ENCODE measurements around the gene ANKH. TPM values are rescaled to one million over a fixed set of nuclear protein-coding genes. Genes with fewer than 3 reads are reported as not detected.

Gene ANKH
- polyA plus RNA-seq, 2 of the 4 experiments (the other 2 are of a cell fraction), result 11.7 to 17.3 TPM

DNA sequence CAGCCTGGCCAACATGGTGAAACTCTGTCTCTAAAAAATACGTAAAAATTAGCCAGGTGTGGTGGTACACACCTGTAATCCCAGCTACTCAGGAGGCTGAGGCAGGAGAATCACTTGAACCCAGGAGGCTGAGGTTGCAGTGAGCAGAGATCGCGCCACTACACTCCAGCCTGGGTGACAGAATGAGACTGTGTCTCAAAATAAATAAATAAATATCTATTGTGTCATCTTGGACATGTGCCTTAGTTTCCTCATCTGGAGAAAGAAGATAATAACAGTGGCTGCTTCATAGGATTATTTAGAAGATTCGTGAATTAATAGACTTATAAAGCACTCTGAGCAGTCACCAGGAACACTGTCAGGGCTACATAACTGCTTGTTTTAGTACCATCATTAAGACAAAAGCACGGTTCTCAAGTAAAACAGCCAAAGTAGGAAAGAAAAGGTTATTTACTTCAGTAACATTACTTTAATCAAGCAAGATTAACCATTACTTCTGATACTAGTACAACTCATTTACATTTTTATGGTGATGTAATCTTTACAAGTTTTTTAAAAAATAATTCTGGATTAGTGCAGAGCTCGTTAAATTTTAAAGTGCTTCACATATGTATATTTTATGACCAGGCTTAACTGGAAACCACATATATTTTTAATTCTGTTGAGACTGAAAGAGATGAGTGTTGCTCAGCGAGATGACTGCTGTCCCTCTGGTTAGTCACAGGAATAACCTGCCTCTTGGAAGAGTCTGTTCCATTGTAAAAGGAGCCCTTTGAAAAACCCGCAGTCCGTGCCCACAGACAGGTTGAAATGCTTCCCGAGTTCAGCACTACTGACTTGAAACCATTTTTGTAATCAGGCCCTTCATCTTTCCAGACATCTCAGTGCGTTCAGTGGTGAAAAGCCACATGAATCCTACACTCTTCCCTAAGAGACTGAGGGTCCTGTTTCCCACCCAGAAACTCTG is 36.7 kb downstream of the ANKH start (continued):
- TF ChIP-seq, protein P1, sequence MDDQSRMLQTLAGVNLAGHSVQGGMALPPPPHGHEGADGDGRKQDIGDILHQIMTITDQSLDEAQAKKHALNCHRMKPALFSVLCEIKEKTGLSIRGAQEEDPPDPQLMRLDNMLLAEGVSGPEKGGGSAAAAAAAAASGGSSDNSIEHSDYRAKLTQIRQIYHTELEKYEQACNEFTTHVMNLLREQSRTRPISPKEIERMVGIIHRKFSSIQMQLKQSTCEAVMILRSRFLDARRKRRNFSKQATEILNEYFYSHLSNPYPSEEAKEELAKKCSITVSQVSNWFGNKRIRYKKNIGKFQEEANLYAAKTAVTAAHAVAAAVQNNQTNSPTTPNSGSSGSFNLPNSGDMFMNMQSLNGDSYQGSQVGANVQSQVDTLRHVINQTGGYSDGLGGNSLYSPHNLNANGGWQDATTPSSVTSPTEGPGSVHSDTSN (IDR thresholded peaks at IDR 0.05), result no peak

DNA sequence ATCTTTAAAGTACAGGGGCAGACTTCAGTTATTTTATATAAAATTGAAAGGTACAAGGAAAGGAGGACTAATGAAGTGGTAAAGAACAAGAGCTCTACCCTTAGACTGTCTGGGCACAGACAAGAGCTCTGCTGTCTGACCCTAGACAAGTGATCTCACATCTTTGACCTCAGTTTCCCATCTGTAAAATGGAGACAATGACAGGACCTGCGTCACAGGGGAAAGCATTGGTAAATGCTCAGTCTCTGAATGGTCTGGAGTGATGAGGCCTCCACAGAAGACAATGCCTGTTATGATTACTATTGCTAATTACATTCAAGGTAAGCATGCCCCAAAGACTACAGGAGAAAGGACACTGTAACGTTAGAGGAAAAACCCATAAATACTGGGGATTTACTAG is 37.5 kb downstream of the ANKH start:
- ChIA-PET POLR2A (no interaction called here), CTCF (interaction anchor here (1.4 to 1.9 kb wide), 2 partner anchors 170 to 180 kb away, joined by 3 to 4 read pairs; no protein-coding TSS in a partner anchor)
- ATAC-seq (no peak), FAIRE-seq (no peak), DNase-seq (ENCODE audit: low read depth in 1 of 2, low spot score in 1 of 2) (no peak)
- no peaks in the 10 kb centered on the region for H3K4me1 ChIP-seq
- H3K27ac ChIP-seq, result no peak overlapping the region
- no peak overlapping the region for H3K4me3 ChIP-seq
- H3K4me2 ChIP-seq, result no peak overlapping the region
- 84% methylated on average over 2 of the region's 2 CpGs for WGBS (ENCODE audit: missing lambda C conversion rate)
- TF ChIP-seq GATA3 (IDR thresholded peaks at IDR 0.05; ENCODE audit: borderline replicate concordance) (no peak), HEYL (CRISPR knock-in tag; IDR thresholded peaks at IDR 0.05) (no peak), ZNF302 (CRISPR knock-in tag; IDR thresholded peaks at IDR 0.05) (no peak), RCOR1 (IDR thresholded peaks at IDR 0.05; ENCODE audit: low read depth, low read length) (no peak), NR3C1 (IDR thresholded peaks at IDR 0.05) (no peak), KDM5A (IDR thresholded peaks at IDR 0.05) (no peak), POLR2AphosphoS2 (conservative IDR thresholded peaks at IDR 0.05; ENCODE audit: low read length) (no peak), SREBF2 (IDR thresholded peaks at IDR 0.05) (no peak), CHD4 (IDR thresholded peaks at IDR 0.05; ENCODE audit: borderline replicate concordance) (no peak), HDAC2 (IDR thresholded peaks at IDR 0.05) (no peak)
- TF ChIP-seq, protein P2, sequence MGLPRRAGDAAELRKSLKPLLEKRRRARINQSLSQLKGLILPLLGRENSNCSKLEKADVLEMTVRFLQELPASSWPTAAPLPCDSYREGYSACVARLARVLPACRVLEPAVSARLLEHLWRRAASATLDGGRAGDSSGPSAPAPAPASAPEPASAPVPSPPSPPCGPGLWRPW (IDR thresholded peaks at IDR 0.05), result no peak
- TF ChIP-seq, protein P3, sequence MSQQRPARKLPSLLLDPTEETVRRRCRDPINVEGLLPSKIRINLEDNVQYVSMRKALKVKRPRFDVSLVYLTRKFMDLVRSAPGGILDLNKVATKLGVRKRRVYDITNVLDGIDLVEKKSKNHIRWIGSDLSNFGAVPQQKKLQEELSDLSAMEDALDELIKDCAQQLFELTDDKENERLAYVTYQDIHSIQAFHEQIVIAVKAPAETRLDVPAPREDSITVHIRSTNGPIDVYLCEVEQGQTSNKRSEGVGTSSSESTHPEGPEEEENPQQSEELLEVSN (IDR thresholded peaks at IDR 0.05; ENCODE audit: borderline replicate concordance, low read depth), result no peak
- TF ChIP-seq, protein P4, sequence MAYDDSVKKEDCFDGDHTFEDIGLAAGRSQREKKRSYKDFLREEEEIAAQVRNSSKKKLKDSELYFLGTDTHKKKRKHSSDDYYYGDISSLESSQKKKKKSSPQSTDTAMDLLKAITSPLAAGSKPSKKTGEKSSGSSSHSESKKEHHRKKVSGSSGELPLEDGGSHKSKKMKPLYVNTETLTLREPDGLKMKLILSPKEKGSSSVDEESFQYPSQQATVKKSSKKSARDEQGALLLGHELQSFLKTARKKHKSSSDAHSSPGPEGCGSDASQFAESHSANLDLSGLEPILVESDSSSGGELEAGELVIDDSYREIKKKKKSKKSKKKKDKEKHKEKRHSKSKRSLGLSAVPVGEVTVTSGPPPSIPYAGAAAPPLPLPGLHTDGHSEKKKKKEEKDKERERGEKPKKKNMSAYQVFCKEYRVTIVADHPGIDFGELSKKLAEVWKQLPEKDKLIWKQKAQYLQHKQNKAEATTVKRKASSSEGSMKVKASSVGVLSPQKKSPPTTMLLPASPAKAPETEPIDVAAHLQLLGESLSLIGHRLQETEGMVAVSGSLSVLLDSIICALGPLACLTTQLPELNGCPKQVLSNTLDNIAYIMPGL (CRISPR knock-in tag; IDR thresholded peaks at IDR 0.05; ENCODE audit: borderline replicate concordance), result no peak
- TF ChIP-seq, protein P5, sequence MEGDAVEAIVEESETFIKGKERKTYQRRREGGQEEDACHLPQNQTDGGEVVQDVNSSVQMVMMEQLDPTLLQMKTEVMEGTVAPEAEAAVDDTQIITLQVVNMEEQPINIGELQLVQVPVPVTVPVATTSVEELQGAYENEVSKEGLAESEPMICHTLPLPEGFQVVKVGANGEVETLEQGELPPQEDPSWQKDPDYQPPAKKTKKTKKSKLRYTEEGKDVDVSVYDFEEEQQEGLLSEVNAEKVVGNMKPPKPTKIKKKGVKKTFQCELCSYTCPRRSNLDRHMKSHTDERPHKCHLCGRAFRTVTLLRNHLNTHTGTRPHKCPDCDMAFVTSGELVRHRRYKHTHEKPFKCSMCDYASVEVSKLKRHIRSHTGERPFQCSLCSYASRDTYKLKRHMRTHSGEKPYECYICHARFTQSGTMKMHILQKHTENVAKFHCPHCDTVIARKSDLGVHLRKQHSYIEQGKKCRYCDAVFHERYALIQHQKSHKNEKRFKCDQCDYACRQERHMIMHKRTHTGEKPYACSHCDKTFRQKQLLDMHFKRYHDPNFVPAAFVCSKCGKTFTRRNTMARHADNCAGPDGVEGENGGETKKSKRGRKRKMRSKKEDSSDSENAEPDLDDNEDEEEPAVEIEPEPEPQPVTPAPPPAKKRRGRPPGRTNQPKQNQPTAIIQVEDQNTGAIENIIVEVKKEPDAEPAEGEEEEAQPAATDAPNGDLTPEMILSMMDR (IDR thresholded peaks at IDR 0.05), result no peak
- H3K9me3 ChIP-seq, result no peaks in the 10 kb centered on the region

DNA sequence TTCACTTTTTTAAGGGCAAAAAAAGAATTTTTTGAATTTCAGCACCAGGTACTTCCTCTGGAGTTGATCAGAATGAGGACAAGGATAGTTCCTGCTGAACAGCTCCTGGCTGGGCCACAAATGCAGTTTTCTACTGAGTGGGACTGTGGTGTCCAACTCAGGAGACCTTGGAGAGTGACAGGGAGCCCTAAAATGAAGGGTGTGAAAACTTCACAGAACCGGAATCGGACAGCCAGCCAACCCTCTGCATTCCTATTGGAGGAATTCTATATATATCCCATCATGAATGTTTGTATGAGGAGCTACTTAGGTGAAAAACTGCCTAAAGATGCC is 40.6 kb downstream of the ANKH start:
- POLR2A ChIA-PET, result no interaction called here
- no peak for FAIRE-seq
- Histone ChIP-seq H3K4me2 (no peak overlapping the region), H3K4me1 (no peaks in the 10 kb centered on the region), H3K4me3 (no peak overlapping the region), H3K9me3 (no peaks in the 10 kb centered on the region), H3K27ac (no peak overlapping the region)
- ATAC-seq, result no peak
- CTCF ChIA-PET, result interaction anchor here (0.6 to 1.6 kb wide), 2 partner anchors 70 to 172 kb away, joined by 3 to 5 read pairs; no protein-coding TSS in a partner anchor
- no peak for DNase-seq (ENCODE audit: low read depth in 1 of 2, low spot score in 1 of 2)
- 98% methylated on average over 2 of the region's 2 CpGs for WGBS (ENCODE audit: missing lambda C conversion rate)
- TF ChIP-seq EP300 (IDR thresholded peaks at IDR 0.05) (no peak), GATA3 (IDR thresholded peaks at IDR 0.05; ENCODE audit: borderline replicate concordance) (no peak), RAD21 (conservative IDR thresholded peaks at IDR 0.05 in 1 of 2, IDR thresholded peaks at IDR 0.05 in 1 of 2) (no peak), RFX5 (IDR thresholded peaks at IDR 0.05) (no peak), KDM1A (IDR thresholded peaks at IDR 0.05; ENCODE audit: low read depth) (no peak), ESRRA (IDR thresholded peaks at IDR 0.05; ENCODE audit: borderline replicate concordance, low read length) (no peak), RARB (CRISPR knock-in tag; IDR thresholded peaks at IDR 0.05) (no peak), NR3C1 (IDR thresholded peaks at IDR 0.05) (no peak)
- TF ChIP-seq, protein P5 (IDR thresholded peaks at IDR 0.05), result no peak
- TF ChIP-seq, protein P6, sequence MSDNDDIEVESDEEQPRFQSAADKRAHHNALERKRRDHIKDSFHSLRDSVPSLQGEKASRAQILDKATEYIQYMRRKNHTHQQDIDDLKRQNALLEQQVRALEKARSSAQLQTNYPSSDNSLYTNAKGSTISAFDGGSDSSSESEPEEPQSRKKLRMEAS (IDR thresholded peaks at IDR 0.05), result no peak
- TF ChIP-seq, protein P1 (IDR thresholded peaks at IDR 0.05), result no peak
- TF ChIP-seq, protein P7, sequence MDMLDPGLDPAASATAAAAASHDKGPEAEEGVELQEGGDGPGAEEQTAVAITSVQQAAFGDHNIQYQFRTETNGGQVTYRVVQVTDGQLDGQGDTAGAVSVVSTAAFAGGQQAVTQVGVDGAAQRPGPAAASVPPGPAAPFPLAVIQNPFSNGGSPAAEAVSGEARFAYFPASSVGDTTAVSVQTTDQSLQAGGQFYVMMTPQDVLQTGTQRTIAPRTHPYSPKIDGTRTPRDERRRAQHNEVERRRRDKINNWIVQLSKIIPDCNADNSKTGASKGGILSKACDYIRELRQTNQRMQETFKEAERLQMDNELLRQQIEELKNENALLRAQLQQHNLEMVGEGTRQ (IDR thresholded peaks at IDR 0.05), result no peak
